K562 (cell line): ENCODE data around the gene PRKCSH. TPM values are rescaled to one million over a fixed set of nuclear protein-coding genes. Genes with fewer than 3 reads are reported as not detected.
A peak's percentile ranks its signal among the peaks of the same experiment; 100 is the strongest.

Experiments used
- ATAC-seq: fragments of 200-7000 bp; cut with Tn5 transposase; 3 replicates; pipeline ENCODE4 v1.9.1; 2020; ENCODE audit warnings: moderate library complexity
- BruUV-seq: library from RNA; stranded (reverse); fragments of 400-500 nt; replicated peaks from 2 replicates; lab custom pipeline; 2021; lab: Mats Ljungman, UMichigan
- CTCF ChIA-PET: fragments of 300-600 bp; formaldehyde crosslinking; extraction: SDS; loops from one replicate; lab custom pipeline; 2021; ENCODE audit warnings: low intra/inter-chr PET ratio; lab: Yijun Ruan, JAX
- POLR2A ChIA-PET: fragments of 300-600, 350-650 bp; sonication (Branson Sonifier 250); formaldehyde crosslinking; extraction: SDS; loops from one replicate; lab custom pipeline; 2021; ENCODE audit warnings: antibody characterized with exemption, inconsistent platforms; lab: Yijun Ruan, JAX
- DNase-seq, 4 experiments: peaks; one replicate each; pipeline versions ENCODE4 v3.0.0 to v3.0.0-alpha.2; 2011 to 2018; ENCODE audit warnings: low spot score in 3 of 4, mixed read lengths in 3 of 4; ENCODE audit errors: extremely low read depth in 1 of 4
- FAIRE-seq: peaks from 2 replicates; lab custom pipeline; 2011; peaks lifted over from hg19 to GRCh38; lab: Jason Lieb, UNC
- H2AFZ ChIP-seq: 2 replicates; pipeline ENCODE4 v1.6.0; 2011; ENCODE audit warnings: low read depth, low read length, control low read depth, inconsistent platforms
- H3K27ac ChIP-seq: fragments of 200-600 bp; 3 replicates; pipeline ENCODE4 v1.8.0; 2011; ENCODE audit warnings: low read depth, mild to moderate bottlenecking, control low read depth, inconsistent platforms, low read length, moderate library complexity, mixed read lengths; ENCODE audit errors: extremely low read depth
- H3K27me3 ChIP-seq, 2 experiments: fragments of 300-600 bp in 1 of 2; 2 replicates in 1 of 2; 3 replicates in 1 of 2; pipeline versions ENCODE4 v1.6.0 to v1.8.0; 2011; ENCODE audit warnings: inconsistent platforms in 2 of 2, low read length in 2 of 2, mild to moderate bottlenecking in 1 of 2, mixed read lengths in 1 of 2, moderate library complexity in 1 of 2; ENCODE audit not compliant: control insufficient read depth in 2 of 2, insufficient read depth in 2 of 2
- H3K36me3 ChIP-seq: fragments of 300-600 bp; 3 replicates; pipeline ENCODE4 v1.8.0; 2011; ENCODE audit warnings: mild to moderate bottlenecking, low read length, inconsistent platforms; ENCODE audit not compliant: control insufficient read depth, insufficient read depth
- H3K4me1 ChIP-seq, 2 experiments: fragments of 200-600 bp in 1 of 2; replicated peaks in 1 of 2; 2 replicates in 1 of 2; 3 replicates in 1 of 2; pipeline versions ENCODE4 v1.5.1 to v1.8.0; 2011; ENCODE audit warnings: inconsistent platforms in 2 of 2, low read length in 2 of 2, mild to moderate bottlenecking in 1 of 2, mixed read lengths in 1 of 2, moderate library complexity in 1 of 2; ENCODE audit not compliant: control insufficient read depth in 2 of 2, insufficient read depth in 2 of 2
- H3K4me2 ChIP-seq: 2 replicates; pipeline ENCODE4 v1.6.1; 2011; ENCODE audit warnings: low read length, control low read depth, inconsistent platforms, mixed read lengths; ENCODE audit not compliant: insufficient read depth
- H3K4me3 ChIP-seq: fragments of 200-600 bp; sonication (generic), shearing (Covaris generic); 2 replicates; pipeline ENCODE4 v1.5.1; 2016; ENCODE audit warnings: control low read depth, inconsistent platforms
- H3K79me2 ChIP-seq: fragments of 200-600 bp; 3 replicates; pipeline ENCODE4 v1.8.0; 2011; ENCODE audit warnings: low read length, inconsistent platforms; ENCODE audit not compliant: control insufficient read depth, insufficient read depth
- H3K9ac ChIP-seq, 2 experiments: 2 replicates each; pipeline versions ENCODE4 v1.6.0 to v1.6.1; 2011; ENCODE audit warnings: low read depth in 2 of 2, low read length in 2 of 2, control low read depth in 1 of 2, inconsistent platforms in 1 of 2, mild to moderate bottlenecking in 1 of 2, mixed read lengths in 1 of 2; ENCODE audit not compliant: insufficient read depth in 1 of 2
- H3K9me1 ChIP-seq: one replicate; pipeline ENCODE4 v1.6.0; 2011; ENCODE audit warnings: inconsistent platforms, mild to moderate bottlenecking, low read length, moderate library complexity; ENCODE audit not compliant: control insufficient read depth, insufficient read depth
- H3K9me3 ChIP-seq: replicated peaks from 2 replicates; pipeline ENCODE4 v1.5.1; 2011; ENCODE audit warnings: low read depth, low read length, inconsistent platforms; ENCODE audit not compliant: control insufficient read depth, insufficient read depth
- H4K20me1 ChIP-seq: replicated peaks from 2 replicates; pipeline ENCODE4 v1.6.1; 2011; ENCODE audit warnings: low read length, inconsistent platforms, mixed read lengths; ENCODE audit not compliant: control insufficient read depth, insufficient read depth
- BCOR ChIP-seq: fragments of 450-650 bp; IDR thresholded peaks from 2 replicates; pipeline ENCODE4 v1.6.1; 2016
- BMI1 ChIP-seq: fragments of 150-350 bp; IDR thresholded peaks from 2 replicates; pipeline ENCODE4 v1.6.1; 2014; ENCODE audit warnings: low read length
- CREBBP ChIP-seq: IDR thresholded peaks from one replicate; pipeline ENCODE4 v1.6.1; 2012; ENCODE audit warnings: low read depth, mild to moderate bottlenecking, control low read depth, inconsistent platforms, low read length
- CSDE1 ChIP-seq, 2 experiments: fragments of 450-650 bp; IDR thresholded peaks; 2 replicates each; pipeline ENCODE4 v1.6.1; 2016; ENCODE audit warnings: mild to moderate bottlenecking in 1 of 2
- EP400 ChIP-seq: fragments of 450-650 bp; IDR thresholded peaks from 2 replicates; pipeline ENCODE4 v1.6.1; 2017; ENCODE audit warnings: antibody characterized with exemption, mild to moderate bottlenecking, moderate library complexity
- GTF2E2 ChIP-seq: fragments of 200-800 bp; sonication (Bioruptor generic); IDR thresholded peaks from 2 replicates; pipeline ENCODE4 v1.6.1; 2016; ENCODE audit warnings: missing genetic modification characterization, missing compliant biosample characterization
- KLF1 ChIP-seq: fragments of 450-650 bp; IDR thresholded peaks from 2 replicates; pipeline ENCODE4 v1.6.1; 2016; ENCODE audit warnings: missing genetic modification characterization, missing compliant biosample characterization
- MITF ChIP-seq: IDR thresholded peaks from 2 replicates; pipeline ENCODE4 v1.6.1; 2014; ENCODE audit warnings: antibody characterized with exemption
- NFIC ChIP-seq: fragments of 450-650 bp; IDR thresholded peaks from 2 replicates; pipeline ENCODE4 v1.6.1; 2017; ENCODE audit warnings: mild to moderate bottlenecking, inconsistent platforms
- NR3C1 ChIP-seq: sonication (generic); formaldehyde crosslinking; IDR thresholded peaks from 2 replicates; pipeline ENCODE4 v1.8.1; 2022; ENCODE audit warnings: missing genetic modification reagents
- POLR2G ChIP-seq: fragments of 200-400 bp; formaldehyde crosslinking; IDR thresholded peaks from 2 replicates; pipeline ENCODE4 v1.6.1; 2017; ENCODE audit warnings: low read depth, mild to moderate bottlenecking, antibody characterized with exemption, low read length, moderate library complexity
- PTTG1 ChIP-seq: fragments of 450-650 bp; IDR thresholded peaks from 2 replicates; pipeline ENCODE4 v1.6.1; 2016; ENCODE audit warnings: low read depth, mild to moderate bottlenecking, missing genetic modification characterization, missing compliant biosample characterization
- RBM25 ChIP-seq: fragments of 200-400 bp; formaldehyde crosslinking; IDR thresholded peaks from 2 replicates; pipeline ENCODE4 v1.6.1; 2018; ENCODE audit warnings: low read length, low read depth, moderate library complexity; ENCODE audit not compliant: severe bottlenecking
- STAT5A ChIP-seq: IDR thresholded peaks from 2 replicates; pipeline ENCODE4 v1.6.1; 2012; ENCODE audit warnings: low read length, inconsistent platforms, borderline replicate concordance
- ZBTB7A ChIP-seq: IDR thresholded peaks from 2 replicates; pipeline ENCODE4 v1.6.1; 2011; ENCODE audit warnings: low read depth, mild to moderate bottlenecking, low read length, moderate library complexity, borderline replicate concordance; ENCODE audit not compliant: control insufficient read depth
- ZNF121 ChIP-seq: sonication (generic); formaldehyde crosslinking; conservative IDR thresholded peaks from 2 replicates; pipeline ENCODE4 v1.8.0; 2022; ENCODE audit warnings: missing genetic modification reagents
- ZNF511 ChIP-seq: sonication (generic); formaldehyde crosslinking; IDR thresholded peaks from 2 replicates; pipeline ENCODE4 v1.8.0; 2022; ENCODE audit warnings: mild to moderate bottlenecking, missing genetic modification reagents
- WGBS: fragments of 100-300 bp; shearing (Covaris generic); methylation state at CpG from one replicate; pipeline ENCODE4 v1.1.6; 2016; ENCODE audit warnings: low coverage, mixed read lengths; ENCODE audit not compliant: insufficient coverage; ENCODE audit errors: missing lambda C conversion rate; 5-methylcytosine and 5-hydroxymethylcytosine counted together
- in situ Hi-C: fragments of 300-500 bp; cut with MboI; formaldehyde crosslinking; loops from 4 replicates; pipeline ENCODE4 v1.15.0; 2018; ENCODE audit warnings: inconsistent platforms, mixed read lengths
- intact Hi-C: fragments of 100-400 bp; cut with micrococcal nuclease; formaldehyde crosslinking; loops from 2 replicates; pipeline ENCODE4 v1.14.2; 2022
- polyA plus RNA-seq, 8 experiments: library from polyadenylated mRNA; depleted of rRNA in 4 of 8; stranded (reverse) in 5 of 8; unstranded in 3 of 8; fragments of >200 nt; fragmentation: Nextera tagmentation in 2 of 8; fragmentation: Illumina TruSeq in 1 of 8; extraction: Ambion mirVana in 2 of 8; extraction: Trizol in 1 of 8; gene quantifications; 2 replicates each; pipeline versions ENCODE4 v1.2.1 to v1.2.3, GENCODE V29; 2011 to 2014; ENCODE audit warnings: inconsistent platforms in 1 of 8, missing spikeins in 1 of 8
- total RNA-seq, 7 experiments: library from RNA; depleted of rRNA in 6 of 7; stranded (reverse); fragments of >200 nt in 6 of 7; fragmentation: Illumina TruSeq in 2 of 7; extraction: Trizol in 2 of 7; gene quantifications; 2 replicates each; pipeline versions ENCODE4 v1.2.1 to v1.2.3, GENCODE V29; 2011 to 2021; ENCODE audit warnings: low replicate concordance in 1 of 7

The PRKCSH gene
- total and polyA plus RNA-seq, 9 of the 15 experiments (the other 6 are each of a cell fraction or from before 2014, with no cell fraction given): 2.3 to 297 (median 48.1) TPM

GRCh38 chr19:11456659-11457058 lies 21.2 kb downstream of the PRKCSH start:
- no peak for DNase-seq
- Histone ChIP-seq H3K9me3 (no peaks in the 10 kb centered on the region), H4K20me1 (0 out of 2 replicates have a peak, but pooled peaks cover 4% of the 10 kb centered on the region), H3K27ac (no peak overlapping the region), H3K79me2 (no peaks in the 10 kb centered on the region)
- 27% methylated on average over 6 of the region's 7 CpGs for WGBS
- in situ Hi-C loops: no loop called here
- CTCF ChIA-PET: no interaction called here
- TF ChIP-seq MITF: no peak
- TF ChIP-seq KLF1 (tag): no peak
- no peak for TF ChIP-seq BMI1
- TF ChIP-seq ZNF511 (CRISPR knock-in tag): no peak
- TF ChIP-seq CSDE1 (IDR thresholded peaks at IDR 0.05): no peak
- no peak for TF ChIP-seq GTF2E2 (tag)
- no peak for TF ChIP-seq STAT5A
- TF ChIP-seq RBM25: peak; percentile 31
- TF ChIP-seq NFIC: no peak
- TF ChIP-seq PTTG1: no peak
- no peak for TF ChIP-seq POLR2G
- TF ChIP-seq BCOR: peak; percentile 27; the same call in 1 of the 2 replicates
- TF ChIP-seq CREBBP: no peak
- TF ChIP-seq NR3C1 (CRISPR knock-in tag): no peak
- TF ChIP-seq EP400: no peak
- TF ChIP-seq ZBTB7A: peak; percentile 15; the same call in 1 of the 2 replicates
- TF ChIP-seq ZNF121 (CRISPR knock-in tag): peak; percentile 93
- TF ChIP-seq, all 486 proteins: peak for 4
- peaks cover 0 to 40% of the 10 kb centered on the region in 2 experiments; a peak in 3 of 5 replicates for H3K4me1 ChIP-seq
- H3K27me3 ChIP-seq: peaks cover 0 to 9% of the 10 kb centered on the region in 2 experiments; a peak in 3 of 5 replicates
- intact Hi-C loops: no loop called here
- FAIRE-seq: no peak
- H3K9me1 ChIP-seq: no peaks in the 10 kb centered on the region
- no peak overlapping the region for H3K4me2 ChIP-seq
- POLR2A ChIA-PET: interaction anchor here (0.7 kb wide), 1 partner anchor 308 kb away, joined by 4 read pairs; no protein-coding TSS in a partner anchor
- no peaks in the 10 kb centered on the region for H3K36me3 ChIP-seq
- no peak overlapping the region for H3K4me3 ChIP-seq
- ATAC-seq: no peak
- no peak overlapping the region for H2AFZ ChIP-seq
- no peak overlapping the region for H3K9ac ChIP-seq
- BruUV-seq: no TSS peak
